K562 (cell line): ENCODE measurements around the gene ZNF408. TPM values are rescaled to one million over a fixed set of nuclear protein-coding genes. Genes with fewer than 3 reads are reported as not detected.

ENCODE experiments used
- ATAC-seq: fragments of 200-7000 bp; cut with Tn5 transposase; 3 replicates; pipeline ENCODE4 v1.9.1; 2020; ENCODE audit warnings: moderate library complexity
- BruUV-seq: library from RNA; stranded (reverse); fragments of 400-500 nt; replicated peaks from 2 replicates; lab custom pipeline; 2021; lab: Mats Ljungman, UMichigan
- CTCF ChIA-PET: fragments of 300-600 bp; formaldehyde crosslinking; extraction: SDS; loops from one replicate; lab custom pipeline; 2021; ENCODE audit warnings: low intra/inter-chr PET ratio; lab: Yijun Ruan, JAX
- POLR2A ChIA-PET: fragments of 300-600, 350-650 bp; sonication (Branson Sonifier 250); formaldehyde crosslinking; extraction: SDS; loops from one replicate; lab custom pipeline; 2021; ENCODE audit warnings: antibody characterized with exemption, inconsistent platforms; lab: Yijun Ruan, JAX
- DNase-seq, 4 experiments: peaks; one replicate each; pipeline versions ENCODE4 v3.0.0 to v3.0.0-alpha.2; 2011 to 2018; ENCODE audit warnings: low spot score in 3 of 4, mixed read lengths in 3 of 4; ENCODE audit errors: extremely low read depth in 1 of 4
- FAIRE-seq: peaks from 2 replicates; lab custom pipeline; 2011; peaks lifted over from hg19 to GRCh38; lab: Jason Lieb, UNC
- H2AFZ ChIP-seq: 2 replicates; pipeline ENCODE4 v1.6.0; 2011; ENCODE audit warnings: low read depth, low read length, control low read depth, inconsistent platforms
- H3K27ac ChIP-seq: fragments of 200-600 bp; 3 replicates; pipeline ENCODE4 v1.8.0; 2011; ENCODE audit warnings: low read depth, mild to moderate bottlenecking, control low read depth, inconsistent platforms, low read length, moderate library complexity, mixed read lengths; ENCODE audit errors: extremely low read depth
- H3K27me3 ChIP-seq, 2 experiments: fragments of 300-600 bp in 1 of 2; 2 replicates in 1 of 2; 3 replicates in 1 of 2; pipeline versions ENCODE4 v1.6.0 to v1.8.0; 2011; ENCODE audit warnings: inconsistent platforms in 2 of 2, low read length in 2 of 2, mild to moderate bottlenecking in 1 of 2, mixed read lengths in 1 of 2, moderate library complexity in 1 of 2; ENCODE audit not compliant: control insufficient read depth in 2 of 2, insufficient read depth in 2 of 2
- H3K36me3 ChIP-seq: fragments of 300-600 bp; 3 replicates; pipeline ENCODE4 v1.8.0; 2011; ENCODE audit warnings: mild to moderate bottlenecking, low read length, inconsistent platforms; ENCODE audit not compliant: control insufficient read depth, insufficient read depth
- H3K4me1 ChIP-seq, 2 experiments: fragments of 200-600 bp in 1 of 2; replicated peaks in 1 of 2; 2 replicates in 1 of 2; 3 replicates in 1 of 2; pipeline versions ENCODE4 v1.5.1 to v1.8.0; 2011; ENCODE audit warnings: inconsistent platforms in 2 of 2, low read length in 2 of 2, mild to moderate bottlenecking in 1 of 2, mixed read lengths in 1 of 2, moderate library complexity in 1 of 2; ENCODE audit not compliant: control insufficient read depth in 2 of 2, insufficient read depth in 2 of 2
- H3K4me2 ChIP-seq: 2 replicates; pipeline ENCODE4 v1.6.1; 2011; ENCODE audit warnings: low read length, control low read depth, inconsistent platforms, mixed read lengths; ENCODE audit not compliant: insufficient read depth
- H3K4me3 ChIP-seq: fragments of 200-600 bp; sonication (generic), shearing (Covaris generic); 2 replicates; pipeline ENCODE4 v1.5.1; 2016; ENCODE audit warnings: control low read depth, inconsistent platforms
- H3K79me2 ChIP-seq: fragments of 200-600 bp; 3 replicates; pipeline ENCODE4 v1.8.0; 2011; ENCODE audit warnings: low read length, inconsistent platforms; ENCODE audit not compliant: control insufficient read depth, insufficient read depth
- H3K9ac ChIP-seq, 2 experiments: 2 replicates each; pipeline versions ENCODE4 v1.6.0 to v1.6.1; 2011; ENCODE audit warnings: low read depth in 2 of 2, low read length in 2 of 2, control low read depth in 1 of 2, inconsistent platforms in 1 of 2, mild to moderate bottlenecking in 1 of 2, mixed read lengths in 1 of 2; ENCODE audit not compliant: insufficient read depth in 1 of 2
- H3K9me1 ChIP-seq: one replicate; pipeline ENCODE4 v1.6.0; 2011; ENCODE audit warnings: inconsistent platforms, mild to moderate bottlenecking, low read length, moderate library complexity; ENCODE audit not compliant: control insufficient read depth, insufficient read depth
- H3K9me3 ChIP-seq: replicated peaks from 2 replicates; pipeline ENCODE4 v1.5.1; 2011; ENCODE audit warnings: low read depth, low read length, inconsistent platforms; ENCODE audit not compliant: control insufficient read depth, insufficient read depth
- H4K20me1 ChIP-seq: replicated peaks from 2 replicates; pipeline ENCODE4 v1.6.1; 2011; ENCODE audit warnings: low read length, inconsistent platforms, mixed read lengths; ENCODE audit not compliant: control insufficient read depth, insufficient read depth
- BRD9 ChIP-seq: fragments of 450-650 bp; IDR thresholded peaks from 2 replicates; pipeline ENCODE4 v1.6.1; 2018; ENCODE audit warnings: low read depth; ENCODE audit not compliant: partially characterized antibody
- DDX20 ChIP-seq: fragments of 450-650 bp; IDR thresholded peaks from 2 replicates; pipeline ENCODE4 v1.6.1; 2016; ENCODE audit warnings: missing genetic modification characterization, low read depth, mild to moderate bottlenecking, missing compliant biosample characterization, moderate library complexity
- FIP1L1 ChIP-seq: fragments of 200-400 bp; formaldehyde crosslinking; IDR thresholded peaks from 2 replicates; pipeline ENCODE4 v1.6.1; 2018; ENCODE audit warnings: mild to moderate bottlenecking, low read depth, low read length; ENCODE audit not compliant: poor library complexity, severe bottlenecking
- GATAD2B ChIP-seq: fragments of 450-650 bp; IDR thresholded peaks from 2 replicates; pipeline ENCODE4 v1.6.1; 2017; ENCODE audit warnings: mild to moderate bottlenecking, borderline replicate concordance
- KAT7 ChIP-seq: sonication (generic); formaldehyde crosslinking; IDR thresholded peaks from 2 replicates; pipeline ENCODE4 v1.8.0; 2022; ENCODE audit warnings: missing genetic modification reagents, mild to moderate bottlenecking, borderline replicate concordance
- LEF1 ChIP-seq: fragments of 450-650 bp; IDR thresholded peaks from 2 replicates; pipeline ENCODE4 v1.6.1; 2016; ENCODE audit warnings: mild to moderate bottlenecking
- MCM5 ChIP-seq: fragments of 450-650 bp; IDR thresholded peaks from 2 replicates; pipeline ENCODE4 v1.6.1; 2016; ENCODE audit warnings: low read depth
- MEF2A ChIP-seq: IDR thresholded peaks from 2 replicates; pipeline ENCODE4 v1.6.1; 2011; ENCODE audit warnings: low read depth, mild to moderate bottlenecking, low read length, moderate library complexity; ENCODE audit not compliant: control insufficient read depth
- MIER1 ChIP-seq: fragments of 450-650 bp; IDR thresholded peaks from 2 replicates; pipeline ENCODE4 v1.6.1; 2016; ENCODE audit warnings: antibody characterized with exemption, mild to moderate bottlenecking, low read depth
- POLR3A ChIP-seq: IDR thresholded peaks from 2 replicates; pipeline ENCODE4 v1.6.1; 2011; ENCODE audit warnings: borderline replicate concordance, mild to moderate bottlenecking, moderate library complexity; ENCODE audit not compliant: insufficient read length, insufficient read depth; ENCODE audit errors: extremely low read depth
- ZNF551 ChIP-seq: fragments of 250-450 bp; sonication (Bioruptor Pico); IDR thresholded peaks from 2 replicates; pipeline ENCODE4 v1.5.0; 2021; ENCODE audit warnings: mild to moderate bottlenecking, moderate library complexity
- WGBS: fragments of 100-300 bp; shearing (Covaris generic); methylation state at CpG from one replicate; pipeline ENCODE4 v1.1.6; 2016; ENCODE audit warnings: low coverage, mixed read lengths; ENCODE audit not compliant: insufficient coverage; ENCODE audit errors: missing lambda C conversion rate; 5-methylcytosine and 5-hydroxymethylcytosine counted together
- in situ Hi-C: fragments of 300-500 bp; cut with MboI; formaldehyde crosslinking; loops from 4 replicates; pipeline ENCODE4 v1.15.0; 2018; ENCODE audit warnings: inconsistent platforms, mixed read lengths
- intact Hi-C: fragments of 100-400 bp; cut with micrococcal nuclease; formaldehyde crosslinking; loops from 2 replicates; pipeline ENCODE4 v1.14.2; 2022
- polyA plus RNA-seq, 8 experiments: library from polyadenylated mRNA; depleted of rRNA in 4 of 8; stranded (reverse) in 5 of 8; unstranded in 3 of 8; fragments of >200 nt; fragmentation: Nextera tagmentation in 2 of 8; fragmentation: Illumina TruSeq in 1 of 8; extraction: Ambion mirVana in 2 of 8; extraction: Trizol in 1 of 8; gene quantifications; 2 replicates each; pipeline versions ENCODE4 v1.2.1 to v1.2.3, GENCODE V29; 2011 to 2014; ENCODE audit warnings: inconsistent platforms in 1 of 8, missing spikeins in 1 of 8
- total RNA-seq, 7 experiments: library from RNA; depleted of rRNA in 6 of 7; stranded (reverse); fragments of >200 nt in 6 of 7; fragmentation: Illumina TruSeq in 2 of 7; extraction: Trizol in 2 of 7; gene quantifications; 2 replicates each; pipeline versions ENCODE4 v1.2.1 to v1.2.3, GENCODE V29; 2011 to 2021; ENCODE audit warnings: low replicate concordance in 1 of 7
- TF ChIP-seq, protein P1 (sequence below), 2 experiments: fragments of 450-650 bp in 1 of 2; sonication (generic) in 1 of 2; formaldehyde crosslinking in 1 of 2; IDR thresholded peaks in 1 of 2; conservative IDR thresholded peaks in 1 of 2; 2 replicates each; pipeline versions ENCODE4 v1.6.1 to v1.8.1; 2016 to 2023; ENCODE audit warnings: mild to moderate bottlenecking in 2 of 2, moderate library complexity in 2 of 2, inconsistent platforms in 1 of 2, missing genetic modification reagents in 1 of 2
- TF ChIP-seq, protein P2 (sequence below): fragments of 250-450 bp; sonication (Bioruptor Pico); IDR thresholded peaks from 2 replicates; pipeline ENCODE4 v1.8.0; 2022; ENCODE audit warnings: moderate library complexity, mild to moderate bottlenecking, inconsistent platforms

ZNF408 gene
- total and polyA plus RNA-seq, 9 of the 15 experiments (the other 6 are each of a cell fraction or from before 2014, with no cell fraction given), result 0.15 to 18.4 (median 7.4) TPM

DNA sequence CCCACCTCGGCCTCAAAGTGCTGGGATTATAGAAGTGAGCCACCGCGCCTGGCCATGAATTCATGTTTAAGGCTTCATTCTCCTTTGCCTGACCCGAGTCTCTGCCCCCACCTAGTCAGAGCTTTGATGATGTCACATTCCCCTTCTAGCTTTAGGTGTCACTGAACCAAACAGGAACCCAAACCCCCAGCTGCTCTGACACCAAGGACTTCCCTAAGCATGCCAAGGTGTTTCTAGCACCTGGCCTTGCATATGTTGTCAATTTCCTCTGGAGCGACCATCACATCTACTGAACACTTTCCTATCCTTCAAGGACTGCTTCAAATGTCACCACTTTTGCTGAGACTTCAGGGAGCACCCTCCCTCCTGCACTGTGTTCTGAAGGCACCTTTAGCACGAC, 20.5 kb downstream of the ZNF408 start:
- Histone ChIP-seq H3K36me3 (no peaks in the 10 kb centered on the region), H2AFZ (peak overlapping the region; percentile 58; the same call in 1 of the 2 replicates), H3K9me3 (peaks cover 4% of the 10 kb centered on the region; the same call in 1 of the 2 replicates), H3K27me3 (peaks cover 0 to 3% of the 10 kb centered on the region in 2 experiments; a peak in 1 of 5 replicates), H3K4me1 (peaks cover 4 to 21% of the 10 kb centered on the region in 2 experiments; a peak in 4 of 5 replicates), H3K9me1 (no peaks in the 10 kb centered on the region), H3K4me2 (no peak overlapping the region), H3K27ac (no peak overlapping the region), H3K79me2 (no peaks in the 10 kb centered on the region), H3K4me3 (no peak overlapping the region), H3K9ac (no peak overlapping the region; a peak in 1 of 4 replicates), H4K20me1 (no peaks in the 10 kb centered on the region)
- BruUV-seq, result no TSS peak
- in situ Hi-C loops (no loop called here), intact Hi-C loops (no loop called here)
- FAIRE-seq (no peak), DNase-seq (no peak), ATAC-seq (no peak)
- WGBS, result 42% methylated on average over 6 of the region's 6 CpGs
- TF ChIP-seq FIP1L1 (no peak), ZNF551 (no peak), MIER1 (no peak), KAT7 (CRISPR knock-in tag) (no peak), LEF1 (no peak), BRD9 (no peak), DDX20 (no peak), MEF2A (peak; percentile 76; the same call in 1 of the 2 replicates), GATAD2B (no peak), MCM5 (no peak), POLR3A (no peak)
- TF ChIP-seq, protein P1, sequence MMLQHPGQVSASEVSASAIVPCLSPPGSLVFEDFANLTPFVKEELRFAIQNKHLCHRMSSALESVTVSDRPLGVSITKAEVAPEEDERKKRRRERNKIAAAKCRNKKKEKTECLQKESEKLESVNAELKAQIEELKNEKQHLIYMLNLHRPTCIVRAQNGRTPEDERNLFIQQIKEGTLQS (IDR thresholded peaks at IDR 0.05), result peak; percentile 25; the same call in 1 of the 2 replicates
- TF ChIP-seq, protein P1 (CRISPR knock-in tag; conservative IDR thresholded peaks at IDR 0.05), result no peak
- TF ChIP-seq, protein P2, sequence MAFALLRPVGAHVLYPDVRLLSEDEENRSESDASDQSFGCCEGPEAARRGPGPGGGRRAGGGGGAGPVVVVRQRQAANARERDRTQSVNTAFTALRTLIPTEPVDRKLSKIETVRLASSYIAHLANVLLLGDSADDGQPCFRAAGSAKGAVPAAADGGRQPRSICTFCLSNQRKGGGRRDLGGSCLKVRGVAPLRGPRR (CRISPR knock-in tag), result no peak
- POLR2A ChIA-PET, result interaction anchor here (0.9 to 1.3 kb wide), 2 partner anchors 10 to 166 kb away, joined by 3 to 7 read pairs; no protein-coding TSS in a partner anchor
- CTCF ChIA-PET, result no interaction called here
